HG03064 (cell line): Measurements from ENCODE around the gene LRRC27.
"Not testable (repeated sequence)": the region's sequence is repeated elsewhere in the genome, so short reads cannot be mapped to it uniquely, and the experiment has no call there.

ENCODE experiments used
- ATAC-seq: cut with Tn5 transposase; IDR thresholded peaks from one replicate; pipeline ENCODE4 v1.9.1; 2021; ENCODE audit warnings: low read depth; ENCODE audit not compliant: unreplicated experiment

The LRRC27 gene

DNA sequence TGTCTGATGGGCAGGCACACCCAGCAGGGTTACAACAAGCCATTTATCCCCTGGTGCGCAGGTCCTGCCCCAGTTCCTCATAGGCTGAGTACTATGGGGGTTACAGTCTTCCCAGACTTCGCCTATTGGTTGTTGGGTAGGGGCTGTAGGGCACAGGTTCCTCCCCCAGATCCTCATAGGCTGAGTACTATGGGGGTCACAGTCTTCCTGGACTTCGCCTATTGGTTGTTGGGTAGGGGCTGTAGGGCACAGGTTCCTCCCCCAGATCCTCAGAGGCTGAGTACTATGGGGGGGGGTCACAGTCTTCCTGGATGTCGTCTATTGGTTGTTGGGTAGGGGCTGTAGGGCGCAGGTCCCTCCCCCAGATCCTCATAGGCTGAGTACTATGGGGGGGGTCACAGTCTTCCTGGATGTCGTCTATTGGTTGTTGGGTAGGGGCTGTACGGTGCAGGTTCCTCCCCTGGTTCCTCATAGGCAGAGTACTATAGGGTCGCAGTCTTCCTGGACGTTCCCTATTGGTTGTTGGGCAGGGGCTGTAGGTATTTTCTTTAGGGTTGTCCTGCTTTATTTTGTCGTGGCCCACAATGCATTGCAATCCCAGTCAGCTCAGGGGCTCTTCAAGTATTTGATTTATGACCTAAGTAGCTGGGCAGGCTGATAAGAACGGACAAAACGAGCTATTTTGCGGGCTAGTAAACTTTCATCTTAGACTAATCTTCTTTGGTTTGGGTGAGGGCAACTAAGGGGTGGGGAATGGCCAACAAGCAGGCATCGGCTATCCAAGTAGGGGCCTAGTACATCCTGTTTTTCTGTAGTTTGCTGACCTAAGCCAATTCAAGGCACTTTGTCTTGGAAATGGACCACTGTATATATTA lies 3.4 kb downstream of the LRRC27 start:
- ATAC-seq: peak; percentile 59

DNA sequence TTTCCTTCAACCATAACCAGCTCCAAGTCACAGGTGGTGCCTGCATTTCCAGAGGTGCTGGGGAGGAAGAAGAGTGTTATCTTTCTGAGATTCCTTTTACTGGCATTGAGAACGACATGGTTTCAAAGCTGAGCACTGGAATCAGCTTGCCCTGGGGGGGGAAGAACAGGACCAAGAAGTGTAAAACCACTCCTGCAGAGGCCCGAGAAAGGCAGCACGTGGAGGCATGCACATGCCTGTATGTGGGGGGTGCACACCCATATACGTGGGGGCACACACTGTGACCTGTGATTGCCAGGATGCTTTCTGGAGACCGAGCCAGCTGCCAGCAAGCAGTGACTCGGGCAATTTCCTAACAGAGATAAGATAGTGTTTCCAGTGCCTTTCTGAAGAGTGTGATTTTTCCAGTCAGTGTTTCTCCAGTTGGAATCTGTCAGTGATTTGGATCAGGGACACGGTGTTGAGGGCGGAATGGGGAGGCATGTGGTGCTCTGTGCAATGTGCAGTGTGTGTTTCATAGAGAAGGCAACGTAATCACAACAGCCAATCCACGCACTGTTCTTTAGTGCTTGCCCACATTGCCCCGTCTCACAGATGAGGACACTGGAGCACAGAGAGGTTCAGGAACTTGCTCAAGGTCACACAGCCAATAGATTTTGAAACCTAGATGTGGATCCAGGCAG lies 4.2 kb downstream of the LRRC27 start:
- ATAC-seq: no peak

- no peak for ATAC-seq
Observed at GRCh38 chr10:132336919-132337407, 5.0 kb downstream of the LRRC27 start.

DNA sequence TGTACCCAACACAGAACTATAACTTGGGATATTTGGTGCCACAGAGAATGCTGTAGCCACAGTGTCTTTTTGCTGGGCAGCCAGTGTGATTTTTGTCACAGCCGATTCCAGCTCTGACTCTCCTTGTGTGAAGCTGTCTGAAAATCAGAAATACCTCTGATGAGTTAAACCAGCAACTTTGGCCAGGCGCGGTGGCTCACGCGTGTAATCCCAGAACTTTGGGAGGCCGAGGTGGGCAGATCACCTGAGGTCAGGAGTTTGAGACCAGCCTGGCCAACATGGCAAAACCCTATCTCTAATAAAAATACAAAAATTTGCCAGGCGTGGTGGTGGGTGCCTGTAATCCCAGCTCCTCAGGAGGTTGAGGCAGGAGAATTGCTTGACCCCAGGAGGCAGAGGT lies 5.9 kb downstream of the LRRC27 start:
- ATAC-seq: not testable (repeated sequence)

GRCh38 chr10:132338876-132339275 lies 6.9 kb downstream of the LRRC27 start:
- no peak for ATAC-seq

- ATAC-seq: no peak
Observed at GRCh38 chr10:132339276-132339675, 7.3 kb downstream of the LRRC27 start.

DNA sequence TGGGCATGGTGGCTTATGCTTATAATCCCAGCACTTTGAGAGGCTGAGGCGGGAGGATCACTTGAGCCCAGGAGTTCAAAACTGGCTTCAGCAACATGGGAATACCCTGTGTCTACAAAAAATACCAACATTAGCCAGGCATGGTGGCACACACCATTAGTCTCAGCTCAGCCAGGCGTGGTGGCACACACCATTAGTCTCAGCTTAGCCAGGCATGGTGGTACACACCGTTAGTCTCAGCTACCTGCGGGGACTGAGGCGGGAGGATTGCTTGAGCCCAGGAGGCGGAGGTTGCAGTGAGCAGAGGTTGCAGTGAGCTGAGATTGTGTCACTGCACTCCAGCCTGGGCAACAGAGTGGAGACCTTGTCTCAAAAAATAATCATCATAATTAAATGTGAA lies 9.0 kb downstream of the LRRC27 start:
- ATAC-seq: no peak

DNA sequence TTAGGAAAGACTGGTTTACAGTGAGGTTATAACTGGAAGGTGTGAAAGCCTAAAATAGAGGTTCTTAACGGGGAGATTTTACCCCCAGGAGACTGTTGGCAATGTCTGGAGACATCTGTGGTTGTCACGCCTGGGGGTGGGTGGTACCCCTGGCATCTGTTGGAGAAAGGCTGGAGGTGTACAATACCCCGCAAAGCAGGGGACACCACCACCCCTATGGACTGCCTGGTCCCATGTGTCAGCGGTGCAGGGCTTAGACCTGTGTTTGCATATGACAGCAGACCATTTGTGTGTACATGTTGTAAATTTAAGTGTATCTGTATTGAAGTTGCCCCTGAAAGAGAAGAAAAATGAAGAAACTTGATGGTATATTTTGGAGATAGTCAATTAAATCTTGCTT lies 9.8 kb downstream of the LRRC27 start:
- ATAC-seq: no peak

DNA sequence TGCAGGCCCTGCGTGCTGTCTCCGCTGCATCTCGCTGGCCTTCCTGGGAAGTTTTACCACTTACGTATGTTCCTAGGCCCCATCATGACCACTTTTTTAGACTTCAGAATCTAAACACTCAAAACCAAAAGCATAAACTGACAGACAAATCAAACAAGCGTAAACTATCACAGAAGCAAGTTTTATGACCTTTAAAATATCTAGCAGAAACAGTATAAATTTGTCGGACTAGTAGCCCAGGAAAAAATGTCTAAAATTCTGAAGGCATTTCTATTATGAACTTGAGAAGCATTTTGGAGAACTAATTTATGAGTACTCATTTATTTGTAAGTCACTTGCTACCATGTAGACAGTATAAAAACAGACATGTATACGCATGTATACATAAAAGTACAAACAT lies 10.6 kb downstream of the LRRC27 start:
- no peak for ATAC-seq

GRCh38 chr10:132344386-132344785 lies 12.4 kb downstream of the LRRC27 start:
- ATAC-seq: no peak

- no peak for ATAC-seq
Observed at GRCh38 chr10:132345345-132345744, 13.4 kb downstream of the LRRC27 start.

- ATAC-seq: no peak
Observed at GRCh38 chr10:132346806-132347205, 14.8 kb downstream of the LRRC27 start.

DNA sequence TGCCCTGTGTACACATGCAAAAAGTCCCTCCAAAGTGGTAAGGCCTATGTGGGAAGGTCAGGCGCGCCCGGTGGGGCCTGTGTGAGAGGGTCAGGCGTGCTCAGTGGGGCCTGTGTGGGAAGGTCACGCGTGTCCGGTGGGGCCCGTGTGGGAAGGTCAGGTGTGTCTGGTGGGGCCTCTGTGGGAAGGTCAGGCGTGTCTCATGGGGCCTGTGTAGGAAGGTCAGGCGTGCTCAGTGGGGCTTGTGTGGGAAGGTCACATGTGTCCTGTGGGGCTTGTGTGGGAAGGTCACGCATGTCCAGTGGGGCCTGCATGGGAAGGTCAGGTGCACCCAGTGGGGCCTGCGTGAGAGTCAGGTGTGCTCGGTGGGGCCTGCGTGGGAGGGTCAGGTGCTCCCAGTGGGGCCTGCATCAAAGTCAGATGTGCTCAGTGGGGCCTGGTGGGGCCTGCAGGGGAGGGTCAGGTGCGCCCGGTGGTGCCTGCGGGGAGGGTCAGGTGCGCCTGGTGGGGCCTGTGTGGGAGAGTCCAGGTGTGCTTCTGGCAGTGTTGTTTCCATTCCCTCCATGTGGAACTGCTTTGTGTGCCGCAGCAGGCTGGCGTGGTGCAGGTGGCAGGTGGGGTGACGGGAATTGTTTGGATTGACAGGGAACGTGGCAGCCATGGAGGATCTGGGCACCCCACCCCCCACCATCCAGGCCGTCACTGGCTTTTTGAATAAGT lies 15.4 kb downstream of the LRRC27 start:
- no peak for ATAC-seq

DNA sequence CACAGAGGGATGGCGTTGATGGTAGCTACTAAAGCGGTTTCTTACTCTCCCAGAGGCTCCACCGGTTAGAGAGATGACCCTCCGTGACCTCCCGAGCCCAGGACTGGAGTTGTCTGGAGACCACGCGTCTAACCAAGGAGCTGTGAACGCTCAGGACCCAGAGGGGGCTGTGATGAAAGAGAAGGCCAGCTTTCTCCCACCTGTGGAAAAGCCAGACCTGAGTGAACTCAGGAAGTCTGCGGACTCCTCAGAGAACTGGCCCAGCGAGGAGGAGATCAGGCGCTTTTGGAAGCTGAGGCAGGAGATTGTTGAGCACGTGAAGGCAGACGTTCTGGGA lies 15.9 kb downstream of the LRRC27 start:
- ATAC-seq: no peak

- no peak for ATAC-seq
Observed at GRCh38 chr10:132349766-132350165, 17.8 kb downstream of the LRRC27 start.

- no peak for ATAC-seq
Observed at GRCh38 chr10:132350391-132350790, 18.4 kb downstream of the LRRC27 start.

- ATAC-seq: no peak
Observed at GRCh38 chr10:132350946-132351345, 19.0 kb downstream of the LRRC27 start.

- ATAC-seq: no peak
Observed at GRCh38 chr10:132351611-132352010, 19.6 kb downstream of the LRRC27 start.

DNA sequence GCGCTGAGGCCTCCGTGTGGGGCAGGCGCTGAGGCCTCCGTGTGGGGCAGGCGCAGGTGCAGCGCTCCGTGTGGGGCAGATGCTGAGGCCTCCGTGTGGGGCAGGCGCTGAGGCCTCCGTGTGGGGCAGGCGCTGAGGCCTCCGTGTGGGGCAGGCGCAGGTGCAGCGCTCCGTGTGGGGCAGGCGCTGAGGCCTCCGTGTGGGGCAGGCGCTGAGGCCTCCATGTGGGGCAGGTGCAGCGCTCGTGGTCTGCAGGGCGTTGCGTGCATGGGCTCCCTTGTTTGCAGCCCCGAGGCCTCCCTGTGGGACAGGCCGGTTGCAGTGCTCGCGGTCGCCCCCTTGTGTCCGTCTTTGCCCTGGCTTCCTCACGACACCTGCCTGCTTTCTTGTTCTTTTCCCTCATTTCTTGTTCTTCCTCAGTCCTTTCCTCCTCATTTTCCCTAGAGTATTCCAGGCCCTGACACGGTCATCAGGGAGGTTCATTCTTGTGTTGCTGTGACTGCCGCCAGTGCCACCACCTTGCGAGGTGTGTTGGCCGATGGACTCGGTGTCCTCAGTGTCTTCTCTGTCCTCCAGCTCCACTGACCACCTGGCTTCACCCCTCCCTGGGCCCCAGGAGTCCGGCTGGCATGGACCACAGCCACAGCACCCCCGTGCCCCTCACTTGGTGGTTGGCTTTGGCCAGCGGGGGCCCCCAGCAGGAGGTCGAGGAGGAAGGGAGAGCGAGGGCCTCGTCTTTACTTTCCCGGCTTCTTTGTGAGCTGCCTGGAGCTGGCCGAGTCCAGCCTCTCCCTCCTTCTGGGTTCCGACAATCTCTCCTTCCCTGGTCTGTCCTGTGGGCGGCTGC lies 20.7 kb downstream of the LRRC27 start:
- ATAC-seq: not testable (repeated sequence)
